Measurements from ENCODE around the gene CACNA1F.
A peak's percentile ranks its signal among the peaks of the same experiment; 100 is the strongest.

CACNA1F gene

GRCh38 chrX:49269010-49269766 lies 36.0 kb upstream of the CACNA1F start:
- WGBS, result under 1% methylated on average over 45 of the region's 45 CpGs
- peaks cover 5% of the 10 kb centered on the region; the same call in 1 of the 2 replicates for H3K4me1 ChIP-seq (ENCODE audit: insufficient read depth, low read length)
- H3K9me3 ChIP-seq (ENCODE audit: insufficient read depth, low read depth, low read length), result no peaks in the 10 kb centered on the region
- no peaks in the 10 kb centered on the region for H3K27me3 ChIP-seq (ENCODE audit: insufficient read depth, low read length)
- peak overlapping the region; percentile 92 for H3K27ac ChIP-seq (ENCODE audit: low read depth, low read length)
- peaks cover 11% of the 10 kb centered on the region for H3K36me3 ChIP-seq (ENCODE audit: insufficient read depth, low read length)
- peak overlapping the region; percentile 90 for H3K9ac ChIP-seq (ENCODE audit: low read depth, low read length)
- H3K4me3 ChIP-seq (ENCODE audit: low read length), result peak overlapping the region; percentile 94

DNA sequence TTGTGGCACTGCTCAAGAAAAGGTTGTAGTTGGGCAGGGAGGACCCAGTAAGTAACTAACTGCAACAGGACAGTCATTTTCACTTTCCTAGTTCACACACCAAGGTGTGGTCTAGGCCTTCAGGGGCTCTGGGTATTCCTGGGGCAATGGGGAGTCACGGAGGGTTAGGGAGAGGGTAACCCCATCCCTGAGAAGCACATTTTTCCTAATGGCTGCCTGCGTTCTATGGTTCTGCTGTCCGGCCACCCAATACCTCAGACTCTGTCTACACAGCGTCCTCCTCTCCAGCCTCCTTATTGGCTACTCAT lies 35.5 kb upstream of the CACNA1F start:
- Histone ChIP-seq H3K9me3 (ENCODE audit: insufficient read depth, low read depth, low read length) (no peaks in the 10 kb centered on the region), H3K27ac (ENCODE audit: low read depth, low read length) (peak overlapping the region; percentile 85), H3K4me3 (ENCODE audit: low read length) (peak overlapping the region; percentile 94), H3K9ac (ENCODE audit: low read depth, low read length) (peak overlapping the region; percentile 77), H3K4me1 (ENCODE audit: insufficient read depth, low read length) (peaks cover 5% of the 10 kb centered on the region; the same call in 1 of the 2 replicates), H3K36me3 (ENCODE audit: insufficient read depth, low read length) (peaks cover 10% of the 10 kb centered on the region), H3K27me3 (ENCODE audit: insufficient read depth, low read length) (no peaks in the 10 kb centered on the region)
- WGBS, result 0% methylated on average over 4 of the region's 4 CpGs

- no peak overlapping the region for H3K9ac ChIP-seq (ENCODE audit: low read depth, low read length)
- WGBS, result 86% methylated on average over 6 of the region's 10 CpGs
Measured at GRCh38 chrX:49266523-49267445, 33.6 kb upstream of the CACNA1F start.

GRCh38 chrX:49264460-49264859 lies 31.3 kb upstream of the CACNA1F start, which contains the start of gene FOXP3:
TSS of gene FOXP3 (minus strand) at chrX:49264710. CDS start at chrX:49258505, 6,205 bp downstream.
- H3K9ac ChIP-seq (ENCODE audit: low read depth, low read length), result no peak within 1 kb of the TSS
- H3K9me3 ChIP-seq (ENCODE audit: insufficient read depth, low read depth, low read length), result no peaks in the 10 kb centered on the region
- WGBS, result 93% methylated on average over 8 of the region's 11 CpGs
- no peaks in the 10 kb centered on the region for H3K4me1 ChIP-seq (ENCODE audit: insufficient read depth, low read length)
- no peaks in the 10 kb centered on the region for H3K36me3 ChIP-seq (ENCODE audit: insufficient read depth, low read length)
- H3K27ac ChIP-seq (ENCODE audit: low read depth, low read length), result no peak within 1 kb of the TSS
- H3K4me3 ChIP-seq (ENCODE audit: low read length), result no peak within 1 kb of the TSS
- no peaks in the 10 kb centered on the region for H3K27me3 ChIP-seq (ENCODE audit: insufficient read depth, low read length)

More at GRCh38 chrX:49266523-49267445, 33.6 kb upstream of the CACNA1F start:
- Histone ChIP-seq H3K4me1 (ENCODE audit: insufficient read depth, low read length) (no peaks in the 10 kb centered on the region; the same call in 1 of the 2 replicates), H3K27me3 (ENCODE audit: insufficient read depth, low read length) (no peaks in the 10 kb centered on the region), H3K4me3 (ENCODE audit: low read length) (no peak overlapping the region), H3K9me3 (ENCODE audit: insufficient read depth, low read depth, low read length) (no peaks in the 10 kb centered on the region), H3K36me3 (ENCODE audit: insufficient read depth, low read length) (peaks cover 3% of the 10 kb centered on the region; the same call in 1 of the 2 replicates), H3K27ac (ENCODE audit: low read depth, low read length) (no peak overlapping the region)

- no peak overlapping the region for H3K9ac ChIP-seq (ENCODE audit: low read depth, low read length)
- H3K36me3 ChIP-seq (ENCODE audit: insufficient read depth, low read length), result no peaks in the 10 kb centered on the region
- no peak overlapping the region for H3K4me3 ChIP-seq (ENCODE audit: low read length)
- no peaks in the 10 kb centered on the region for H3K27me3 ChIP-seq (ENCODE audit: insufficient read depth, low read length)
- H3K9me3 ChIP-seq (ENCODE audit: insufficient read depth, low read depth, low read length), result no peaks in the 10 kb centered on the region
- 90% methylated on average over 10 of the region's 10 CpGs for WGBS
- H3K27ac ChIP-seq (ENCODE audit: low read depth, low read length), result no peak overlapping the region
- H3K4me1 ChIP-seq (ENCODE audit: insufficient read depth, low read length), result no peaks in the 10 kb centered on the region
Measured at GRCh38 chrX:49263631-49264030, 30.5 kb upstream of the CACNA1F start.

GRCh38 chrX:49262603-49263002 lies 29.5 kb upstream of the CACNA1F start:
- Histone ChIP-seq H3K4me3 (ENCODE audit: low read length) (no peak overlapping the region), H3K27me3 (ENCODE audit: insufficient read depth, low read length) (no peaks in the 10 kb centered on the region), H3K27ac (ENCODE audit: low read depth, low read length) (no peak overlapping the region), H3K4me1 (ENCODE audit: insufficient read depth, low read length) (no peaks in the 10 kb centered on the region), H3K9ac (ENCODE audit: low read depth, low read length) (no peak overlapping the region), H3K36me3 (ENCODE audit: insufficient read depth, low read length) (no peaks in the 10 kb centered on the region), H3K9me3 (ENCODE audit: insufficient read depth, low read depth, low read length) (no peaks in the 10 kb centered on the region)
- no CpG with 5 or more reads among the region's 1 CpG for WGBS

- 96% methylated on average over 17 of the region's 17 CpGs for WGBS
Measured at GRCh38 chrX:49260221-49260985, 27.3 kb upstream of the CACNA1F start.

DNA sequence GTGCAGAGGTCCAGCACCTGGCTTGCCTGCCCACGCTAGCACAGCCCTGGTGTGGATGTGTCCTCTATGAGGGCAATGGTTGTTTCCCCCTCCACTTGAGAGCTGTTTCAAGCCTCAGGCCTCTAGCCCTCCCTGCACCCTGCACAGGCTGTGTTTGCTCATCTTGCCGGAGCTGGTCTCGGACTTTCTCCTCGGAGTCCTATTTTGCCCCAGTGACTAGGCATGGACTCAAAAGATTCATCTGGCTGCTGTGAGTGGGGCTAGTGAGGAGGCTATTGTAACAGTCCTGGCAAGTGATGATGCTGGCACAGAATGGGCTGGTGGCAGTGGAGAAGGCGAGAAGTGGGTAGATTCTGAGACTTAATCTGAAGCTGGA lies 25.6 kb upstream of the CACNA1F start:
- Histone ChIP-seq H3K27me3 (ENCODE audit: insufficient read depth, low read length) (no peaks in the 10 kb centered on the region), H3K9me3 (ENCODE audit: insufficient read depth, low read depth, low read length) (no peaks in the 10 kb centered on the region), H3K36me3 (ENCODE audit: insufficient read depth, low read length) (no peaks in the 10 kb centered on the region), H3K4me1 (ENCODE audit: insufficient read depth, low read length) (no peaks in the 10 kb centered on the region), H3K27ac (ENCODE audit: low read depth, low read length) (no peak overlapping the region), H3K9ac (ENCODE audit: low read depth, low read length) (no peak overlapping the region), H3K4me3 (ENCODE audit: low read length) (no peak overlapping the region)
- WGBS, result 94% methylated on average over 5 of the region's 5 CpGs

More at GRCh38 chrX:49260221-49260985, 27.3 kb upstream of the CACNA1F start:
- no peak overlapping the region for H3K4me3 ChIP-seq (ENCODE audit: low read length)
- no peaks in the 10 kb centered on the region for H3K4me1 ChIP-seq (ENCODE audit: insufficient read depth, low read length)
- no peak overlapping the region for H3K27ac ChIP-seq (ENCODE audit: low read depth, low read length)
- no peak overlapping the region for H3K9ac ChIP-seq (ENCODE audit: low read depth, low read length)
- no peaks in the 10 kb centered on the region for H3K36me3 ChIP-seq (ENCODE audit: insufficient read depth, low read length)
- H3K9me3 ChIP-seq (ENCODE audit: insufficient read depth, low read depth, low read length), result no peaks in the 10 kb centered on the region
- no peaks in the 10 kb centered on the region for H3K27me3 ChIP-seq (ENCODE audit: insufficient read depth, low read length)

DNA sequence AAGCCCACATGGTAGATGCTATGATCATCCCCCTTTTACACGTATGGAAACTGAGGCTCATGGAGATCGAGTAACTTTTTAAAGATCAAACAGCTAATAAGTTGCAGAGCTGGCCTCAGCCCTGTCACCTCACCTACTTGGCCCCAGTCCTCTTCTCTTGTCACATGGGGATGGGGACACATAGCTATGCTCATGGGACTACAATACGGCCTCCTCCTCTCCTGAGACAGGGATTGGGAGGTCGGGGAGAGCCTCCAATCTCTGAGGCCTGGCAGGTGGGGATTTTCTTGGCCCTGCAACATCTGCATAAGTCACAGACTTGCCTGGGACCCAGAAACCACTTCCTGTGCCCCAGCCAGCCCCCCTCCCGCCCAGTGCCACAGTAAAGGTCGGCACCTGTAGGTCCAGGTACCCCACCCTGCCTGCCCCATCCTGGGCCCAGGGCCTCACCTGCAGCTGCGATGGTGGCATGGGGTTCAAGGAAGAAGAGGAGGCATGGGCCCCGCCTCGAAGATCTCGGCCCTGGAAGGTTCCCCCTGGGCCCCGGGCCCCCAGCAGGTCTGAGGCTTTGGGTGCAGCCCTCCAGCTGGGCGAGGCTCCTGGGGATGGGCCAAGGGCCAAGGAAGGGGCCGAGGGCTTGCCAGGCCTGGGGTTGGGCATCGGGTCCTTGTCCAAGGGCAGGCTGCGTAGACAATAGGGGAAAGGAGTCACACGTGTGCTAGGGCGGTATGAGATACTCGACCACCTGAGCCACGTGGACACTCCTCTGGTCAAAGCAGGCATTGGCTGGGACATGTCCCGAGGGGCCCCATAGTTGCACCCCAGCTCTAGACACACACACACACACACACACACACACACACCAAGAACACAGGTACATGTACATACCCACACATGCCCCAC lies 25.0 kb upstream of the CACNA1F start:
- Histone ChIP-seq H3K9me3 (ENCODE audit: insufficient read depth, low read depth, low read length) (no peaks in the 10 kb centered on the region), H3K9ac (ENCODE audit: low read depth, low read length) (no peak overlapping the region), H3K27me3 (ENCODE audit: insufficient read depth, low read length) (no peaks in the 10 kb centered on the region), H3K27ac (ENCODE audit: low read depth, low read length) (no peak overlapping the region), H3K36me3 (ENCODE audit: insufficient read depth, low read length) (no peaks in the 10 kb centered on the region), H3K4me3 (ENCODE audit: low read length) (no peak overlapping the region), H3K4me1 (ENCODE audit: insufficient read depth, low read length) (no peaks in the 10 kb centered on the region)
- WGBS, result 91% methylated on average over 20 of the region's 20 CpGs

DNA sequence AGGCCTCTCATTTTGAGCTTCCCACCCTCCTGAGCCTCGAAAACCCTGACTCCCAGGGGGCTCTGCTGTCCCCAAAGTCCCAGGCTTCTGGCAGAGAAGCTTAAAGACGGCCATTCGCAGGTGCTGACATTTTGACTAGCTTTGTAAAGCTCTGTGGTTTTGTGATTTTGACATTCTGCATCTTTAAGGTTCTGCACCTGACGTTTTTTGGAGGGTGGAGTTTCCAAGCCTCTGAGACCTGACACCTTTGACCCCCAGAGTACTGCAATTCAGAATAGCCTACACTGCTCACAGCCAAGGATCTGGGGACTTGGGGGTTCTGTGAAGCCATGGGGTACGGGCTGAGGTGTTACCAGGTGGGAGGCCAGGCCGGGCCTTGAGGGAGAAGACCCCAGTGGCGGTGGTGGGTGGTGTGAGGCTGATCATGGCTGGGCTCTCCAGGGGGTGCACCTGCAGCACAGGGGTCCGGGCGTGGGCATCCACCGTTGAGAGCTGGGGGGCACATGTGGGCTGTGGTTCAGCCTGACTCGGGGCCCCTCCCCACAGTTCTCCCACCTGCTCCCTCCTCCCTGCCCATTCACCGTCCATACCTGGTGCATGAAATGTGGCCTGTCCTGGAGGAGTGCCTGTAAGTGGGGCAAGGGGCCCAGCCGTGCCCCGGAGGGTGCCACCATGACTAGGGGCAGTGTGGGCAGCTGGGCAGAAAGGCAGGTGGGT lies 24.1 kb upstream of the CACNA1F start:
- no peak overlapping the region for H3K4me3 ChIP-seq (ENCODE audit: low read length)
- no peaks in the 10 kb centered on the region for H3K9me3 ChIP-seq (ENCODE audit: insufficient read depth, low read depth, low read length)
- no peaks in the 10 kb centered on the region for H3K27me3 ChIP-seq (ENCODE audit: insufficient read depth, low read length)
- H3K4me1 ChIP-seq (ENCODE audit: insufficient read depth, low read length), result no peaks in the 10 kb centered on the region
- no peak overlapping the region for H3K9ac ChIP-seq (ENCODE audit: low read depth, low read length)
- WGBS, result 92% methylated on average over 13 of the region's 14 CpGs
- no peak overlapping the region for H3K27ac ChIP-seq (ENCODE audit: low read depth, low read length)
- no peaks in the 10 kb centered on the region for H3K36me3 ChIP-seq (ENCODE audit: insufficient read depth, low read length)

All from HUES64 (cell line).